ENCODE measurements around the gene PROCA1.
"Not testable (repeated sequence)": the region's sequence is repeated elsewhere in the genome, so short reads cannot be mapped to it uniquely, and the experiment has no call there.

Gene PROCA1

GRCh38 chr17:28744104-28744971, 32.6 kb upstream of the PROCA1 start:
- DNase-seq (ENCODE audit: low read depth): no peak

- peak; percentile 61 for DNase-seq (ENCODE audit: low read depth)
These were observed 31.8 kb upstream of the PROCA1 start, which contains the start of gene TRAF4 for GRCh38 chr17:28743243-28744103. Gene TRAF4 (plus strand): TSS chr17:28744011. CDS start chr17:28744113, 102 bp downstream.

GRCh38 chr17:28741358-28742349, 30.0 kb upstream of the PROCA1 start:
- DNase-seq (ENCODE audit: low read depth): no peak

GRCh38 chr17:28740406-28741357, 29.0 kb upstream of the PROCA1 start:
- no peak for DNase-seq (ENCODE audit: low read depth)

GRCh38 chr17:28738680-28739384, 27.1 kb upstream of the PROCA1 start:
- DNase-seq (ENCODE audit: low read depth): no peak

- no peak for DNase-seq (ENCODE audit: low read depth)
These were observed 26.3 kb upstream of the PROCA1 start for GRCh38 chr17:28737770-28738679.

- no peak for DNase-seq (ENCODE audit: low read depth)
These were observed 25.6 kb upstream of the PROCA1 start for GRCh38 chr17:28737316-28737715.

GRCh38 chr17:28735913-28736769, 24.5 kb upstream of the PROCA1 start:
- DNase-seq (ENCODE audit: low read depth): not testable (repeated sequence)

- DNase-seq (ENCODE audit: low read depth): no peak
These were observed 23.6 kb upstream of the PROCA1 start for GRCh38 chr17:28735242-28735722.

GRCh38 chr17:28734712-28735241, 23.1 kb upstream of the PROCA1 start:
- no peak for DNase-seq (ENCODE audit: low read depth)

- DNase-seq (ENCODE audit: low read depth): no peak
These were observed 21.7 kb upstream of the PROCA1 start for GRCh38 chr17:28733346-28733745.

GRCh38 chr17:28729950-28730330, 18.3 kb upstream of the PROCA1 start:
- no peak for DNase-seq (ENCODE audit: low read depth)

GRCh38 chr17:28728364-28729200, 16.9 kb upstream of the PROCA1 start, which contains the start of gene NEK8:
Gene NEK8 (plus strand): TSS chr17:28728788. CDS start chr17:28728814, 26 bp downstream.
- DNase-seq (ENCODE audit: low read depth): peak; percentile 98

- DNase-seq (ENCODE audit: low read depth): peak; percentile 81
These were observed 15.2 kb upstream of the PROCA1 start for GRCh38 chr17:28726627-28727491.

GRCh38 chr17:28726226-28726626, 14.5 kb upstream of the PROCA1 start, which contains the start of gene TLCD1:
Gene TLCD1 (minus strand): TSS chr17:28726233. CDS start chr17:28726097, 136 bp downstream.
- DNase-seq (ENCODE audit: low read depth): no peak
